ENCODE measurements around the gene THOC7. TPM values are rescaled to one million over a fixed set of nuclear protein-coding genes. Genes with fewer than 3 reads are reported as not detected.

Gene THOC7
- total RNA-seq, 3 donors from 2014 or later: 61.9 to 62.9 (median 62.2) TPM

DNA sequence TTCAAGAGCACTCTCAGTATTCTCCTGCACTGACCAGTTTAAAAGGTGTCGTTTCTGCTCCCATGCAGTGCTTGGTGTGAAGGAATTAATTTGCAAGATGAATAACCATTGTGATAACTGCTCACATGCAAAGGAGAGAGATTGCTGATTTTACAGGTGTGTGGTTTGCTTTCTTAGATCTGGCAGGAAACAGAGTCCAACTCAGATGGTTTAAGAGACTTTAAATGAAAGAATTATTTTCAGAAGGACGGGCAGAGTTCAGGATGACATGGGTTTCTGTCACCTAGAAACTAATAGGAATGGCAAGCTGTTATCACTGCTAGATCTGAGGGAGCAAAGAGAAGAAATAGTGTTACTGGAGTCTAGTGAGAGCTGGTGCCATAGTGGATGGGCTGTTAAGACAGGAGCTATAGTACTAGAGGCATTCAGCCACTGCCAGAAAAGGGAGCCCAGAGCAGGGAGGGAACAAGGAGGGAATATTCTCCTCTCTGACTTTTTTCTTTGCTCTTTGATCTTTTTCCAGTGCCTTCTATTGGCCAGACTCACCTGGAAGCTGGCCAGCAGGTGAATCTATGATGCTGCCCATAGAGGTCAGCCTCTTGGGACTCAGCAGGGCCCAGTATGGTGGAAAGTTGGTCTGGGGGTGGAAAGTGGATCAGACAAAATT is 14.9 kb upstream of the THOC7 start:
- H3K4me3 ChIP-seq: no peak overlapping the region
- TF ChIP-seq POLR2A (IDR thresholded peaks at IDR 0.05) (no peak), POLR2AphosphoS5 (IDR thresholded peaks at IDR 0.05) (no peak)
- TF ChIP-seq, protein P1, sequence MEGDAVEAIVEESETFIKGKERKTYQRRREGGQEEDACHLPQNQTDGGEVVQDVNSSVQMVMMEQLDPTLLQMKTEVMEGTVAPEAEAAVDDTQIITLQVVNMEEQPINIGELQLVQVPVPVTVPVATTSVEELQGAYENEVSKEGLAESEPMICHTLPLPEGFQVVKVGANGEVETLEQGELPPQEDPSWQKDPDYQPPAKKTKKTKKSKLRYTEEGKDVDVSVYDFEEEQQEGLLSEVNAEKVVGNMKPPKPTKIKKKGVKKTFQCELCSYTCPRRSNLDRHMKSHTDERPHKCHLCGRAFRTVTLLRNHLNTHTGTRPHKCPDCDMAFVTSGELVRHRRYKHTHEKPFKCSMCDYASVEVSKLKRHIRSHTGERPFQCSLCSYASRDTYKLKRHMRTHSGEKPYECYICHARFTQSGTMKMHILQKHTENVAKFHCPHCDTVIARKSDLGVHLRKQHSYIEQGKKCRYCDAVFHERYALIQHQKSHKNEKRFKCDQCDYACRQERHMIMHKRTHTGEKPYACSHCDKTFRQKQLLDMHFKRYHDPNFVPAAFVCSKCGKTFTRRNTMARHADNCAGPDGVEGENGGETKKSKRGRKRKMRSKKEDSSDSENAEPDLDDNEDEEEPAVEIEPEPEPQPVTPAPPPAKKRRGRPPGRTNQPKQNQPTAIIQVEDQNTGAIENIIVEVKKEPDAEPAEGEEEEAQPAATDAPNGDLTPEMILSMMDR (IDR thresholded peaks at IDR 0.05): no peak
- H3K27ac ChIP-seq: no peak overlapping the region
- no peaks in the 10 kb centered on the region for H3K4me1 ChIP-seq
- no peaks in the 10 kb centered on the region for H3K9me3 ChIP-seq
- intact Hi-C loops (cut with DNase I; ENCODE audit: low total_unique reads): no loop called here
- no peaks in the 10 kb centered on the region for H3K36me3 ChIP-seq
- H3K27me3 ChIP-seq: no peaks in the 10 kb centered on the region
- no peak for DNase-seq (ENCODE audit: low spot score in 2 of 2)

DNA sequence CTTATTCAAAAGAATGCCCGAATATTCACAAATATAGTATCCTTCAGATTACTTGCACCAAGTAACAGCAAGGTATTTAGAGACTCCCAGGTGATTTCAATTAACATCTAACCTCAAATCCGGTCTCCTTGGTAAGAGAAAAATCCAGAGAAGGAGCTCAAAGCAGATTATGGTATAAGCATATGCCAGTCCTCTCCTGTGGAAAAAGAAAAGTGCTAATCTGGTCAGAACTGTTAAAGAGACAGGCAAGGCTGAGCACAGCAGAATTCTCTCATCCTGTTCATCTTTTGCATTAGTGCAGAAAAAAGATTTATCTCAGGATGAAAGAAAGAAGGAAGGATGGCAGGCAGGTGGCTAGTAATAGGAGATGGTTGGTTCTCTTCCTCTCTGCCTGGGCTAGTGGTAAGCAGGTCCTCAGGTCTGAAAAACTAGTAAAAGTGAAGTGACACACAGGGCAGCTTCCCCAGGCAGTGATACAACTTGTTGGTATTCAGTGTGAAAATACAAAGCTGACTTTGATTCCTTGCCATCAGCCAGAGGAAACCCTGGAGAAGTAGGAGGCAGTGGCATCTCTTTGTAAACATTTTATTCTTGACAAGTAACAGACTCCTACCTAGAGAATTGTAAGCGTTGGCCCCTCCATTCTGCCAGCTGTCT is 14.3 kb upstream of the THOC7 start:
- Histone ChIP-seq H3K27ac (no peak overlapping the region), H3K36me3 (no peaks in the 10 kb centered on the region)

DNA sequence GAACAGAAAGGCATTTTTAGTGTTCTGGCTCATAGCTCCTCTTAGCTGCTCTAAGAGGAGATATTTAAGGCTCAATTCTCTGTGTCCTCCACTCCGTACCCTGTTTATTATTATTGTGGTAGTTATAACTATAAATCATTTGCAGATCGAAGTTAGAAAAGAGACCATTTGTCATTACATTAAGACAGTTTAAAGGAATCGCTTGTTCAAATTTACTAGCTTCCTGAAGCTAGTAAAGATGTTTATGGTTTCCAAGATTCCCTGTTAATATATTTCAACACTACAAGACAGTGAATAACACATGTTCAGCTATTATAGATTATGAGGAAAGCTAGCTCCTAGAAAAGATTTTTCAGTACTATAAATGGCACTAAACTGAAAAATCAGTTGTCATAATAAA is 12.7 kb upstream of the THOC7 start:
- H3K36me3 ChIP-seq: no peaks in the 10 kb centered on the region
- no peak overlapping the region for H3K27ac ChIP-seq
- no peaks in the 10 kb centered on the region for H3K27me3 ChIP-seq
- TF ChIP-seq POLR2A (IDR thresholded peaks at IDR 0.05) (no peak), POLR2AphosphoS5 (IDR thresholded peaks at IDR 0.05) (no peak)
- TF ChIP-seq, protein P1 (IDR thresholded peaks at IDR 0.05): no peak
- no peak overlapping the region for H3K4me3 ChIP-seq
- no peaks in the 10 kb centered on the region for H3K4me1 ChIP-seq
- no peaks in the 10 kb centered on the region for H3K9me3 ChIP-seq
- no peak for DNase-seq (ENCODE audit: low spot score in 2 of 2)
- intact Hi-C loops (cut with DNase I; ENCODE audit: low total_unique reads): no loop called here

More for the DNA sequence above, 14.3 kb upstream of the THOC7 start:
- H3K4me3 ChIP-seq: no peak overlapping the region
- H3K4me1 ChIP-seq: no peaks in the 10 kb centered on the region
- no peaks in the 10 kb centered on the region for H3K27me3 ChIP-seq
- H3K9me3 ChIP-seq: no peaks in the 10 kb centered on the region
- TF ChIP-seq, protein P1 (IDR thresholded peaks at IDR 0.05): no peak
- TF ChIP-seq POLR2AphosphoS5 (IDR thresholded peaks at IDR 0.05): no peak
- TF ChIP-seq POLR2A (IDR thresholded peaks at IDR 0.05): no peak
- intact Hi-C loops (cut with DNase I; ENCODE audit: low total_unique reads): no loop called here
- no peak for DNase-seq (ENCODE audit: low spot score in 2 of 2)

DNA sequence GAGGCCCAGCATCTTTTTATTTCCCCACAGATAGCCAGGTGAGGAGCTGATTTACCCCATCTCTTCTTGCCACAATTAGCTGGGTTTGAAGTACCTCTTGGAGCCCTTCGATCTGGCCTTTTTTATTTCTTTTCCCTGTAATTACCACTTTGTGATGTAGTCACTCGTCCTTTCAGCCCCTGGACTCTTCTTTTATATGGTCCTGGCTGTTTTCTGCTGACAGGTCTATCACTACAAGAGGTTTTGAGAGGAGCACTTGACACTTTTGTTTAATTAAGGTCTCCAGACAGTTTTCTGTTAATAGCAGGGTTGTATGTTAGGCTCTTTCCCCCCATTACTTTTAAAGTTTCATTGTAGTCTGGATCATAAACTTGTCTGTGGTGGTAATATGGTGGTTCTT is 11.9 kb upstream of the THOC7 start:
- Histone ChIP-seq H3K4me3 (no peak overlapping the region), H3K36me3 (no peaks in the 10 kb centered on the region), H3K9me3 (no peaks in the 10 kb centered on the region), H3K27me3 (no peaks in the 10 kb centered on the region), H3K27ac (no peak overlapping the region), H3K4me1 (no peaks in the 10 kb centered on the region)
- intact Hi-C loops (cut with DNase I; ENCODE audit: low total_unique reads): no loop called here
- TF ChIP-seq POLR2A (IDR thresholded peaks at IDR 0.05) (no peak), POLR2AphosphoS5 (IDR thresholded peaks at IDR 0.05) (no peak)
- TF ChIP-seq, protein P1 (IDR thresholded peaks at IDR 0.05): no peak
- DNase-seq (ENCODE audit: low spot score in 2 of 2): no peak

DNA sequence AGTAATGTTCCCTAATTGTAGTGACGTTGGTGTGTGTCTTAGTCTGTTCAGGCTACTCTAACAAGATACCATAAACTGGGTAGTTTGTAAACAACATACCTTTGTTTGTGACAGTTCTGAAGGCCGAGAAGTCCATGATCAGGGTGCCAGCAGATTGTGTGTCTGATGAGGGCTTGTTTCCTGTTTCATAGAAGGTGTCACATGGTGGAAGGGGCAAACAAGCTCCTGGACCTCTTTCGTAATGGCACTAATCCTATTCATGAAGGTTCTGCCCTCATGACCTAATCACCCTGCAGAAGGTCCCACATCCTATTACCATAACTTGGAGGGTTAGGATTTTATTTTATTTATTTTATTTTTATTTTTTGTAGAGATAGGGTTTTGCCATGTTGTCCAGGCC is 11.2 kb upstream of the THOC7 start:
- no peaks in the 10 kb centered on the region for H3K4me1 ChIP-seq
- no peaks in the 10 kb centered on the region for H3K36me3 ChIP-seq
- H3K9me3 ChIP-seq: no peaks in the 10 kb centered on the region
- TF ChIP-seq, protein P1 (IDR thresholded peaks at IDR 0.05): no peak
- TF ChIP-seq POLR2A (IDR thresholded peaks at IDR 0.05): no peak
- TF ChIP-seq POLR2AphosphoS5 (IDR thresholded peaks at IDR 0.05): no peak
- no peak for DNase-seq (ENCODE audit: low spot score in 2 of 2)
- H3K27ac ChIP-seq: no peak overlapping the region
- H3K4me3 ChIP-seq: no peak overlapping the region
- intact Hi-C loops (cut with DNase I; ENCODE audit: low total_unique reads): no loop called here
- no peaks in the 10 kb centered on the region for H3K27me3 ChIP-seq
